Measurements from ENCODE around the gene SLAMF6.
A peak's percentile ranks its signal among the peaks of the same experiment; 100 is the strongest.

SLAMF6 gene

DNA sequence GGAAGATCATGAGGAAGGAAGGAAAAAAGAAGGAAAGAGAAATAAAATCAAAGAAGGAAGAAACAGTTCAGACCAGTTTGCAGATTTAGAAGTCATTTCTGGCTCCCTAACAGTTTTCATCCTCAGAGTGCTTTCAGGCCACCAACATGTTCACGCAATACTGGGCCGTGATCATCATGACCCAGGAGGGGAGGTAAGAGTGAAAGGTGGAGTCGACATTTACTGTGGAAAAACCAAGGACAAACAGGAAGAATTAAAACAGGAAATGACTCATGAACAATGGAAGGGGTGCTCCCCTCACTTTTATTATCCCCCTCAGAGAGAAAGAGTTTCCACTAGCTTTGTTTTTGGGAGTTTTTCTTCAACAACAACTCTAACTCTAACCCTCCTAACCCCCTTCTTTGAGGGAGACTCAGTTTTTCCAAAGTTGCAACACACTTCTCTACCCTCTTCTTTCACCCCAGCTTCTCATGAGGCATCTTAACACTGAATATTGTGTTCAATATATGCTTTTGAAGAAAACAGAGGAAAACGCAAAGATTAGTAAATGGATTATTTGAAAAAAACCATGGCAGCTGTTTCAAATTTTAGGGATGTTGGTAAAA lies 62.3 kb downstream of the SLAMF6 start:
- ATAC-seq (ENCODE audit: insufficient read depth, low read depth), result no peak
- no peak overlapping the region for H3K4me3 ChIP-seq (ENCODE audit: low read depth in 1 of 2, low read length in 2 of 2)

DNA sequence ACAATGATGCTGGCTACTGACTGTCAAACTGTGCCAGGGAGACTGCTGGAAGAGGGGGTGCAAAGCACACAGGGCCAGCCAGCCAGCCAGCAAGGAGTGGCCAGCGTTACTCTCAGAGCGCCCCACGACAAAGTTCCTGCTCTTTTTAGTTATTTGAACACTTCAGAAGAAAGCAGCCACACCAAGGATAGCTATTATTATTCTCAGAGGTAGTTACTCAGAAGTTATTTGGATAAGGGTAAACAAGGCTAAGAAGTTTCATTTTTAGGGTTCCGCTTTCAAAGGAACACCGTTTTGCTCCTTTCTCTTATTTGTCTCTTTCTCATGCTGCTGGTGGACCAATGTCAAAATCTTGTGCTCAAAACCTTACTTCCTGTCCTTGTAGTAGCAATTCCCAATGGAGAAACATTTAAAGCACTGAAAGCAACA lies 62.8 kb downstream of the SLAMF6 start:
- H4K20me1 ChIP-seq (ENCODE audit: insufficient read depth, low read length), result no peaks in the 10 kb centered on the region
- no peaks in the 10 kb centered on the region for H3K36me3 ChIP-seq (ENCODE audit: insufficient read depth, low read length)
- no peak for ATAC-seq (ENCODE audit: insufficient read depth, low read depth)
- TF ChIP-seq EZH2 (IDR thresholded peaks at IDR 0.05; ENCODE audit: borderline replicate concordance, low read depth, low read length, severe bottlenecking), result no peak
- TF ChIP-seq, protein P1, sequence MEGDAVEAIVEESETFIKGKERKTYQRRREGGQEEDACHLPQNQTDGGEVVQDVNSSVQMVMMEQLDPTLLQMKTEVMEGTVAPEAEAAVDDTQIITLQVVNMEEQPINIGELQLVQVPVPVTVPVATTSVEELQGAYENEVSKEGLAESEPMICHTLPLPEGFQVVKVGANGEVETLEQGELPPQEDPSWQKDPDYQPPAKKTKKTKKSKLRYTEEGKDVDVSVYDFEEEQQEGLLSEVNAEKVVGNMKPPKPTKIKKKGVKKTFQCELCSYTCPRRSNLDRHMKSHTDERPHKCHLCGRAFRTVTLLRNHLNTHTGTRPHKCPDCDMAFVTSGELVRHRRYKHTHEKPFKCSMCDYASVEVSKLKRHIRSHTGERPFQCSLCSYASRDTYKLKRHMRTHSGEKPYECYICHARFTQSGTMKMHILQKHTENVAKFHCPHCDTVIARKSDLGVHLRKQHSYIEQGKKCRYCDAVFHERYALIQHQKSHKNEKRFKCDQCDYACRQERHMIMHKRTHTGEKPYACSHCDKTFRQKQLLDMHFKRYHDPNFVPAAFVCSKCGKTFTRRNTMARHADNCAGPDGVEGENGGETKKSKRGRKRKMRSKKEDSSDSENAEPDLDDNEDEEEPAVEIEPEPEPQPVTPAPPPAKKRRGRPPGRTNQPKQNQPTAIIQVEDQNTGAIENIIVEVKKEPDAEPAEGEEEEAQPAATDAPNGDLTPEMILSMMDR (IDR thresholded peaks at IDR 0.05; ENCODE audit: borderline replicate concordance, extremely low read depth, low read length, poor library complexity, severe bottlenecking), result no peak
- H3K9ac ChIP-seq (ENCODE audit: low read depth, low read length), result no peak overlapping the region
- H3K79me2 ChIP-seq (ENCODE audit: insufficient read depth, low read length), result no peaks in the 10 kb centered on the region
- no peak for DNase-seq
- peak overlapping the region; percentile 65 for H3K27ac ChIP-seq (ENCODE audit: low read length)
- H3K9me3 ChIP-seq (ENCODE audit: insufficient read depth, low read length, severe bottlenecking), result no peaks in the 10 kb centered on the region
- H2AFZ ChIP-seq (ENCODE audit: low read depth, low read length), result peak overlapping the region; percentile 74
- H3K4me2 ChIP-seq (ENCODE audit: insufficient read depth, low read length), result no peak overlapping the region
- no peak overlapping the region for H3K4me3 ChIP-seq (ENCODE audit: low read depth in 1 of 2, low read length in 2 of 2)
- peaks cover 16% of the 10 kb centered on the region for H3K4me1 ChIP-seq (ENCODE audit: insufficient read depth, low read length)
- no peaks in the 10 kb centered on the region for H3K27me3 ChIP-seq (ENCODE audit: insufficient read depth, low read length, poor library complexity)

More for the DNA sequence above, 62.3 kb downstream of the SLAMF6 start:
- Histone ChIP-seq H2AFZ (ENCODE audit: low read depth, low read length) (peak overlapping the region; percentile 74), H3K27me3 (ENCODE audit: insufficient read depth, low read length, poor library complexity) (no peaks in the 10 kb centered on the region), H3K4me2 (ENCODE audit: insufficient read depth, low read length) (no peak overlapping the region), H3K27ac (ENCODE audit: low read length) (peak overlapping the region; percentile 65), H3K79me2 (ENCODE audit: insufficient read depth, low read length) (no peaks in the 10 kb centered on the region), H3K36me3 (ENCODE audit: insufficient read depth, low read length) (no peaks in the 10 kb centered on the region), H3K9me3 (ENCODE audit: insufficient read depth, low read length, severe bottlenecking) (no peaks in the 10 kb centered on the region), H3K9ac (ENCODE audit: low read depth, low read length) (no peak overlapping the region), H3K4me1 (ENCODE audit: insufficient read depth, low read length) (peaks cover 16% of the 10 kb centered on the region), H4K20me1 (ENCODE audit: insufficient read depth, low read length) (no peaks in the 10 kb centered on the region)
- TF ChIP-seq EZH2 (IDR thresholded peaks at IDR 0.05; ENCODE audit: borderline replicate concordance, low read depth, low read length, severe bottlenecking), result no peak
- TF ChIP-seq, protein P1 (IDR thresholded peaks at IDR 0.05; ENCODE audit: borderline replicate concordance, extremely low read depth, low read length, poor library complexity, severe bottlenecking), result no peak
- no peak for DNase-seq

DNA sequence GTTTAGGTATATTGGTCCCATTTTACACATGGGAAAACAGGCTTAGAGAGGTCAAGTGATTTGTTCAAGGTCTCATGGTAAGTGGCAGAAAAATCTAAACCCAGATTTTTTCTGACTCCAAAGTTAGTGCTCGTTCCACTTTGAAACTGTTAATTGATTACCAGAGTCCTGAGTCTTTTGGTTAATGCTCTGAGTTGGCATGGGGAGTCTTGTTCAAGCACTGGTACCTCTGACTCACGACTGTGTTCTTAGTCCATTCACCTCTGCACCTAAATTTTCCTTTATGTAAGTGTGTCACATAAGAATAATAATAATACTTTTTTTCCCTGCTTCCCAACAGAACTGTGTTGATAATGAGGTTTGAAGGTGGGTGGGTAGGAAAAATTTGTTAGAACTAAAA lies 63.4 kb downstream of the SLAMF6 start:
- Histone ChIP-seq H3K4me1 (ENCODE audit: insufficient read depth, low read length) (peaks cover 16% of the 10 kb centered on the region), H3K27me3 (ENCODE audit: insufficient read depth, low read length, poor library complexity) (no peaks in the 10 kb centered on the region)

More for the DNA sequence above, 63.4 kb downstream of the SLAMF6 start:
- H3K4me2 ChIP-seq (ENCODE audit: insufficient read depth, low read length), result no peak overlapping the region
- no peak overlapping the region for H3K4me3 ChIP-seq (ENCODE audit: low read depth in 1 of 2, low read length in 2 of 2)
- H3K27ac ChIP-seq (ENCODE audit: low read length), result no peak overlapping the region
- no peaks in the 10 kb centered on the region for H3K9me3 ChIP-seq (ENCODE audit: insufficient read depth, low read length, severe bottlenecking)
- no peak overlapping the region for H3K9ac ChIP-seq (ENCODE audit: low read depth, low read length)
- DNase-seq (no peak), ATAC-seq (ENCODE audit: insufficient read depth, low read depth) (no peak)
- TF ChIP-seq, protein P1 (IDR thresholded peaks at IDR 0.05; ENCODE audit: borderline replicate concordance, extremely low read depth, low read length, poor library complexity, severe bottlenecking), result no peak
- no peak for TF ChIP-seq EZH2 (IDR thresholded peaks at IDR 0.05; ENCODE audit: borderline replicate concordance, low read depth, low read length, severe bottlenecking)
- H2AFZ ChIP-seq (ENCODE audit: low read depth, low read length), result no peak overlapping the region
- no peaks in the 10 kb centered on the region for H3K36me3 ChIP-seq (ENCODE audit: insufficient read depth, low read length)
- H4K20me1 ChIP-seq (ENCODE audit: insufficient read depth, low read length), result no peaks in the 10 kb centered on the region
- H3K79me2 ChIP-seq (ENCODE audit: insufficient read depth, low read length), result no peaks in the 10 kb centered on the region
